HL-60/S4 treated with retinoic acid at 250 ng/mL for 4 days and 3 days (cell line): ENCODE results near the gene PCBP3.
"Not testable (repeated sequence)": the region's sequence is repeated elsewhere in the genome, so short reads cannot be mapped to it uniquely, and the experiment has no call there.

Source experiments
- in situ Hi-C: fragments of 300-500 bp; cut with MboI; formaldehyde crosslinking; loops from 2 replicates; pipeline ENCODE4 v1.7.0; 2022; ENCODE audit warnings: low sequenced_read_pairs

PCBP3 gene

DNA sequence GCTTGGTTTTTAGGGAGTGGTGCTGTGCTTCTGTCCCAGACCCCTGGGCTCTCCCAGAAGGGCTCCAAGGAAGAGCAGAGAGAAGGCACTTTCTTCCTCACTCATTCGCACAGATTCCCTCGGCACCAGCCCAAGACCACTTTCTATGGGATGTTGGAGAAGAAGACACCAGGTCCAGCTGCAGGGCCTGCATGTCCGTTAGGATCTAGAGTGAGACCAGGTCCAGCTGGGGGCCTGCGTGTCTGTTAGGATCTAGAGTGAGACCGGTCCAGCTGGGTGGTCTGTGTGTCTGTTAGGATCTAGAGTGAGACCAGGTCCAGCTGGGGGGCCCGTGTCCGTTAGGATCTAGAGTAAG, 30.9 kb upstream of the PCBP3 start:
- in situ Hi-C loops = not testable (repeated sequence)

- in situ Hi-C loops = no loop called here
These were observed 30.1 kb upstream of the PCBP3 start for GRCh38 chr21:45613396-45613795.

DNA sequence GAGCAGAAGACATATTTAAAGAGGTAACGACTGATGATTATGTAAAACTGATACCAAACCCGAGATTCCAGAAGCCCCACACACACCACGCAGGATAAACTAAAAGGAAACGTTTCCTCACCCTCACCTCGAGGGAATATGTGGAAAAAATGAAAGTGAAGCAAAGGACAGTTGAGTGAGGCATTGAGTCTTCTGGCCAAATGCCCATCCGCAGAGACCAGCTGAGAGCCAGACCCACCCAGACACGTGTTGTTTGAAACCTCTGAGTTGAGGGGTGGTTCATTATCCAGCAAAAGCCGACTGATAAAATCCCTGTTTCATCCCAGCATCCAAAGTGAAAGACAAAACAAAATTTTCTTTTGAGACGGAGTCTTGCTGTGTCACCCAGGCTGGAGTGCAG, 29.6 kb upstream of the PCBP3 start:
- in situ Hi-C loops = no loop called here

DNA sequence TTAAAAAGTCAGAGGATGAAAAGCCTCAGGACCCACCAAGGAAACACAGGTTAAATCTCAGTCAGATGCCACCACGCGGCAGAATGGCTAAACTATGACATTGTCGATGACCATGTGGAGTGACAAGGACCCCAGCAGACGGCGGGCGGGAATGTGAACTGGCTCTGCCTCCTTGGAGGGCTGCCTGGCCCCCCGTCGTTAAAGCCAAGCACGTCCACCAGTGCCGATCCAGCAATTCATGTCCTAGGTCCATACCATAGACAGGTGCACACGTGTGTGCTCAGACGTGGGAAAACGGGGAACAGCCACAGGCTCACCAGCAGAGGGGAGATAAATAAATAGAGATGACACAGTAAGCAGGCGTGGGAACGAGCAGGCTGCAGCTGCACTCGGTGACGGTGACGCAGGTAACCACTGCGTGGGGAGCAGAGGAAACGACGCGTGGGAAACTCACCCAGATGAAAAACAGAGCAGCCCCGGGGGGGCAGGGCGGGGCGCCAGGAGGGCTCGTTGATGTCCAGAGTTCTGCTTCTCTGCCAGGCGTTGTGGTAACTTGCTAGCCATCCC, 28.3 kb upstream of the PCBP3 start:
- in situ Hi-C loops = no loop called here

GRCh38 chr21:45617021-45617921, 26.3 kb upstream of the PCBP3 start:
- in situ Hi-C loops = no loop called here

DNA sequence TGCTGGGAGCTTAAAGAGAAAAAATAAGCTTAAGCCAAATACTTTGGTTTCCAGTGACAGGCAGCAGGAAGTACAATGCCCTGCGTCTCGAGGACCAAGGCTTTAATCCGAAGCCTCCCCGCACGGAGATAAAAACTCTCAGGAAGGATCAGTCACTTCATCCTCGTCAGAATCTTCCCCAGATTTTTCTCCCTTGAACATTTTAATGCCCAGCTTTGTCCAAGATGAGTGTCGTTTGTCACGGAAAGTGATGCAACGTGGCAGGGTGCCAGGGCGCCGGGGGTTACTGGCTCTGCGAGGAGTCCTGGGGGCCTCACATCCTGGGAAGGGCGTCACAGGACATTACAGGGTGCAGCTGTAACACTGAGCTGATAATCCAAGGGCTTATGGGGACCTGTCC, 25.2 kb upstream of the PCBP3 start:
- in situ Hi-C loops = no loop called here

GRCh38 chr21:45618846-45619485, 24.6 kb upstream of the PCBP3 start:
- in situ Hi-C loops = no loop called here

DNA sequence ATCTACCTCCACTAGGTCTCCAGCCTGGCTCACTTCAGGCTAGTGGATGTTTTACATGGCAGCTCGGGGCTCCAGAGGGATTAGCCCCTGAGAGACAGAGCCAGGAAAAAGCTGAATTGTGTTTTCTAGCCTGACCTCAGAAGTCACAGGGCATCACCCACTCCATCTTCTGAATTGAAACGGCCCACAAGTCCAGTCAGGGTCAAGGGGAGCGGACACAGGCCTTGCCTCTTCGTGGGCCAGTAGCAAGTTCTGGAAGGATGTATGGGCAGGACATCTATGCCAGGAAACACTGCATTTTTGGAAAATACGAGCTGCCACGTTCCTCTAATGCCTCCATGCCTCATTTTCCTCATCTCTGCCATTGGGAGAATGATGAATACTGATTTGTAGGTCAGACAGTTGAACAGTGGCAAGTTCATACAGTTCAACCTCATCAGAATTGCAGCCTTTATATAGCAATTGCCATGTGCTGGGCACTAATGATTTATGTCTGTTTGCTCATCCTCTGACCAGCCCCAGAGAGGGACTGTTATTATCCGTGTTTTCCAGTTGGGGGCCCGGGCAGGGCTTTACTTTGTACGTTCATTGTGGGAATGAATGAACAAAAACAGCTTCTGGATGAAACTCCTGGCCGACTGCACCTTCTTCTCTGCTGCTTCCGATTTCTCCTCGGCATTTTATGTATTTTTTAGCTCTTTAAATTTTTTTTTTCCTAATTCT, 23.2 kb upstream of the PCBP3 start:
- in situ Hi-C loops = no loop called here

- in situ Hi-C loops = not testable (repeated sequence)
These were observed 21.8 kb upstream of the PCBP3 start for GRCh38 chr21:45621435-45622331.

DNA sequence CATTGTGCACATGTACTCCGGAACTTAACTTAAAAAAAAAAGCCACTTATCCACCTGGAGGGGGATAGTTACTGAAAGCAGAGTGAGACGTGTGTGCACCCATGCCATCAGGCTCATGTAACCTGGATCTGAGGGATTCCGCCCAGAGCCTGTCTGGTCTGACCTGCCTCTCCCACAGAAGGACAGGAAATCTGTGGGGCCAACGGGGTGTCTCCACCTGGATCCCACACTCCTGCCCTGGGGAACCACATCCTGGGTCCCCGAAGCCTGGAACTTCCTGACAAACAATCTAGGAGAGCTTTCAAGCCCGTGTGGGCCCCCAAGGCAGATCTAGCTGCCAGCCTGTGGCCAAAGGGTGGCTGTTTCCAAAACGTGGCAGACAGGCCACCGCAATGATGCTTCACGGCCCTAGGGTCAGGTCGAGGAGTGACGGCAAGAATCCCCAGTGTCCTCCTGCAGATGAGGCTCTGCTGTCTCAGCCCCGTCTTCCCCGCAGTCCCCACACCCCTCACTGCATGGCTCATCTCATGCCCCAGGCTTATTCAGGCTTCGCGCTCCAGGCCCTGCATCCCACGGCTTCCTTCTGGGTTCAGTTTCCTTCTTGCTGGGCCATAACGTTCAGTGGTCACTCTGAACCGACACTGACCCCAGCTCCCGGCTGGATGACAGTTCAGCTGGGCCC, 21.0 kb upstream of the PCBP3 start:
- in situ Hi-C loops = no loop called here

GRCh38 chr21:45623436-45623835, 20.1 kb upstream of the PCBP3 start:
- in situ Hi-C loops = no loop called here

DNA sequence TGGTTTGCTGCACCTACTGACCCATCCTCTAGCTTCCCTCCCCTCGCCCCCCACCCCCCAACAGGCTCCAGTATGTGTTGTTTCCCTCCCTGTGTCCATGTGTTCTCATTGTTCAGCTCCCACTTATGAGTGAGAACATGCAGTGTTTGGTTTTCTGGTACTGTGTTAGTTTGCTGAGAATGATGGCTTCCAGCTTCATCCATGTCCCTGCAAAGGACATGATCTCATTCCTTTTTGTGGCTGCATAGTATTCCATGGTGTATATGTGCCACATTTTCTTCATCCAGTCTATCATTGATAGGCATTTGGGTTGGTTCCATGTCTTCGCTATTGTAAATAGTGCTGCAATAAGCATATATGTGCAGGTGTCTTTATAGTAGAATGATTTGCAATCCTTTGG, 17.4 kb upstream of the PCBP3 start:
- in situ Hi-C loops = not testable (repeated sequence)

- in situ Hi-C loops = no loop called here
These were observed 14.2 kb upstream of the PCBP3 start for GRCh38 chr21:45629046-45629981.

DNA sequence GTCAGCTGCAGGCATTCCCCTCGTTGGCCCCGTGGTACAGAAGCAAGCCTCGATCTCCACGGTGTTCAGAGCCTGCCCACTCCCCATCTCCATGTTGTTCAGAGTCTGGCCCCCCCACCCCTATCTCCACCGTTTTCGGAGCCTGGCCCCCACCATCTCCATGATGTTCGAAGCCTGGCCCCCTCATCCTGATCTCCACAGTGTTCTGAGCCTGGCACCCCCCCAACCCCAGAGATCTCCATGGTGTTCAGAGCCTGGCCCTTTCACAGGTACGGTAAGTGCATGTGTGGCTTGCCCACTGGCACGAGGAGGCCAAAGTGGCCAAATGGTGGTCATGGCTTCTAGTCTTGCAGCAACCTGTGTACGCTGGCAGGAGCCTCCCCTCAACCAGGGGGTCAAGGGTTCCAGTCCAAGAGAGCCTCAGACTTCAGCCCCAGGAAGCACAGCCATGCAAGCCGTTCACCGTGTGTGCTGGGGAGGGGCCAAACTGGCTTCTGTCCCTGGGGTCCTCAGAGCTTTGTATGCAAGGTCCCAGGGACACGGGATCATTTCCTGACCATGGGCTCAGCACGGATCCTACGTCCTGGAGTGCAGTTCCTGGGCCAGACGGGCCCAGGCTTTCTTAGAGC, 13.3 kb upstream of the PCBP3 start:
- in situ Hi-C loops = no loop called here

DNA sequence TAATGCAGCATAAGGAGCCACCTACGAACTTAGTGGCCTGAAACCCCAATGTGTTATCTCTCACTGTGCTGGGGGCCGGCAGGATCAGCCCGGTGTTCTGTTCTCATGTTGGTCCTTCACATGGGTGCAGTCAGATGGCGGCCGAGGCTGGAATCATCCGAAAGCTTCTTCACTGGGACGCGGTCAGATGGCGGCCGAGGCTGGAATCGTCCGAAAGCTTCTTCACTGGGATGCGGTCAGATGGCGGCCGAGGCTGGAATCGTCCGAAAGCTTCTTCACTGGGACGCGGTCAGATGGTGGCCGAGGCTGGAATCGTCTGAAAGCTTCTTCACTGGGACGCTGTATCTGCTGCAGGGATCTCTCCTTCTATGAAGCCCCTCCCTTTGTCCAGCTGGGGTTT, 12.6 kb upstream of the PCBP3 start:
- in situ Hi-C loops = no loop called here

DNA sequence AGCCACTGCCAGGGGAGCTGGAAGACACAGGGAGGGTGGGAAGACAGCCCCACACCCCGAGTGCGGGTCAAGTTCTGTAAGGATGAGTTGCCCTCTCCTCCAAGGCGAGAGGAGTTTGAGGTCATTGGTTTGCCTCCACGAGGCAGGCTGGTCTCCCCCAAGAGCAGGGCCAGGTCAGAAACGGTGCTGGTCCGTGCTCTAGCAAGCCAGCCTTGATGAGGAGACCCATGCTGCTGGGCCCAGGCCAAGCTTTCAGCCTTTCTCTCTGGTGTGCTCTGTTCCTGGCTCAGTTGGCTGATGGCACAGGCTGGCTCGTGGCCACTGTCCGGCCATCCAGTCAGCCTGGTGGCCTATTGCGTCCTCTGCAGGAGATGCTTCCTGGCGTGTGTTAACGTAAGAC, 12.0 kb upstream of the PCBP3 start:
- in situ Hi-C loops = no loop called here

DNA sequence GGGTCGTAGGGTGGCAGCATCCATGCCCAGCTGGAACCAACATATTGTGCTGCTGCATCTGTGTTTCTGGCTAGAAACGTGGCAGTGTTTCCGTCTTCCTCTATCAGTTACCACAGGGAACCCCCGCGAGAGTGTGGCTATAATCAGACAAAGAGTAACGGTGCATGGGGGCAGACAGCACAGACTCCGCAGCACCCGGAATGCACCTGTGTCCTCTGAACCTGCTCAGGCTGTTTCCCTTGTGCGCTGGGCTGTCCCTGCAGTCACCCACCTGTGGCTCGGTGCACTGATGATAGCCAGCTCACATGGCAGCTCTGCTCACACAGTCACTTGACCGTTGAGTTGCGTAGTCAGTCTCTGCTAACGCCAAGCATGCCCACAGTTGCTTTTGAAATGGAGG, 11.4 kb upstream of the PCBP3 start:
- in situ Hi-C loops = no loop called here

DNA sequence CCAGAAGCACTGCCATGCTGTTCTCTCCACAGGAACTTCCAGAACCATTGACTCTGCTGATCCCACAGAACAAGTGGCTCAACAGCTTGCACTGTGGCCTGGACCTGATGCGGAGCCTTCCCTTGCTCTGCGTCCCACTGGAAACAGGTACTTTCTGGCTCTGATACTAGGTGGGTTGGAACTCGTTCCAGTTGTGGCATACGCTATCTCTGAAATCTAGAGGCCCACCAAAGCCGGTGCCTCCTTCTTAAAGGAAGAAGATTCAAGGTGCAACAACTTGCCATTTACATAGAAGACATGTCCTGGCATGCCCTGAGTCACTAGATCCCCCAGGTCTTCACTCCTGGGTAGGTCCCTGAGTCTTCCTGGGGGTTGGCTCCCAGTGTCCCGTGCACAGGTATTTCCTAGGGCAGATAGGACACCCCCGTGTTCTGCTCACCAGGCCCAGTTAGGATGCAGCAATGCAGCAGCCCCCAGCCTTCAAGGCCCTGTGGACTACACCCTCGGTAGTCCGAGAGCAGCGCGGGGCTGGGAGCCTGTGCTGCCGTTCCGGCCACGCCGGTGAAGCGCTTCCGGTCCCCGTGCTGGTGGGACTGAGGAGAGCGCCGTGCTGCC, 10.8 kb upstream of the PCBP3 start:
- in situ Hi-C loops = no loop called here
